GM12878 (cell line): Measurements from ENCODE around the gene RPS2. TPM values are rescaled to one million over a fixed set of nuclear protein-coding genes. Genes with fewer than 3 reads are reported as not detected.

ENCODE experiments used
- ATAC-seq: fragments of 200-7000 bp; cut with Tn5 transposase; 3 replicates; pipeline ENCODE4 v1.9.1; 2020; ENCODE audit warnings: mild to moderate bottlenecking, moderate library complexity
- BruUV-seq: library from RNA; stranded (reverse); fragments of 400-500 nt; replicated peaks from 2 replicates; lab custom pipeline; 2021; lab: Mats Ljungman, UMichigan
- CTCF ChIA-PET: fragments of 300-600 bp; sonication (Branson Sonifier 250); formaldehyde crosslinking; extraction: SDS; loops from one replicate; lab custom pipeline; 2021; ENCODE audit warnings: inconsistent platforms; lab: Yijun Ruan, JAX
- POLR2A ChIA-PET: fragments of 350-600 bp; formaldehyde crosslinking; extraction: SDS; loops from one replicate; lab custom pipeline; 2021; ENCODE audit warnings: inconsistent platforms; lab: Charles Lee
- RAD21 ChIA-PET: fragments of 300-600 bp; sonication (Branson Sonifier 250); formaldehyde crosslinking; loops from one replicate; lab custom pipeline; 2023; ENCODE audit warnings: antibody characterized with exemption; ENCODE audit not compliant: unreplicated experiment; lab: Charles Lee
- SMC1A ChIA-PET: fragments of 300-600 bp; sonication (Branson Sonifier 250); formaldehyde crosslinking; loops from one replicate; lab custom pipeline; 2023; ENCODE audit not compliant: unreplicated experiment, uncharacterized antibody; lab: Charles Lee
- DNase-seq: peaks from one replicate; pipeline ENCODE4 v3.0.0-alpha.2; 2011; ENCODE audit warnings: low read depth, low spot score
- FAIRE-seq: peaks from 3 replicates; lab custom pipeline; 2011; peaks lifted over from hg19 to GRCh38; lab: Jason Lieb, UNC
- H2AFZ ChIP-seq: 2 replicates; pipeline ENCODE4 v1.6.0; 2011; ENCODE audit warnings: low read depth, low read length, control low read depth; ENCODE audit not compliant: control insufficient read depth
- H3K27ac ChIP-seq: 2 replicates; pipeline ENCODE4 v1.5.1; 2011; ENCODE audit warnings: control low read depth; ENCODE audit not compliant: control insufficient read depth, insufficient read depth
- H3K27me3 ChIP-seq, 2 experiments: replicated peaks in 1 of 2; 2 replicates each; pipeline versions ENCODE4 v1.6.0 to v1.6.1; 2011; ENCODE audit warnings: low read length in 1 of 2; ENCODE audit not compliant: control insufficient read depth in 2 of 2, insufficient read depth in 2 of 2
- H3K36me3 ChIP-seq, 2 experiments: 2 replicates each; pipeline ENCODE4 v1.5.1; 2011; ENCODE audit warnings: low read length in 1 of 2; ENCODE audit not compliant: control insufficient read depth in 2 of 2, insufficient read depth in 2 of 2
- H3K4me1 ChIP-seq: 2 replicates; pipeline ENCODE4 v1.6.1; 2011; ENCODE audit warnings: mild to moderate bottlenecking, low read length, moderate library complexity, mixed read lengths; ENCODE audit not compliant: control insufficient read depth, insufficient read depth
- H3K4me2 ChIP-seq: 2 replicates; pipeline ENCODE4 v1.6.0; 2011; ENCODE audit warnings: control low read depth; ENCODE audit not compliant: control insufficient read depth, insufficient read depth
- H3K4me3 ChIP-seq: fragments of 200-600 bp; sonication (generic); 2 replicates; pipeline ENCODE4 v1.5.1; 2016
- H3K79me2 ChIP-seq: 2 replicates; pipeline ENCODE4 v1.6.0; 2011; ENCODE audit warnings: low read length; ENCODE audit not compliant: control insufficient read depth, insufficient read depth
- H3K9ac ChIP-seq: 2 replicates; pipeline ENCODE4 v1.8.0; 2011; ENCODE audit warnings: low read length, control low read depth, mixed read lengths; ENCODE audit not compliant: control insufficient read depth, insufficient read depth
- H3K9me3 ChIP-seq: replicated peaks from 3 replicates; pipeline ENCODE4 v1.5.1; 2011; ENCODE audit warnings: mild to moderate bottlenecking, low read length; ENCODE audit not compliant: control insufficient read depth, insufficient read depth
- H4K20me1 ChIP-seq: 2 replicates; pipeline ENCODE4 v1.6.0; 2011; ENCODE audit not compliant: control insufficient read depth, insufficient read depth
- EZH2 ChIP-seq: IDR thresholded peaks from 2 replicates; pipeline ENCODE4 v1.6.1; 2012; ENCODE audit warnings: low read depth, mild to moderate bottlenecking, control low read depth, inconsistent platforms, low read length, borderline replicate concordance; ENCODE audit not compliant: control insufficient read depth
- GATAD2B ChIP-seq: fragments of 450-650 bp; conservative IDR thresholded peaks from 2 replicates; pipeline ENCODE4 v1.6.1; 2017; ENCODE audit warnings: low read depth, mild to moderate bottlenecking, moderate library complexity
- PAX8 ChIP-seq: fragments of 450-650 bp; IDR thresholded peaks from 2 replicates; pipeline ENCODE4 v1.6.1; 2017; ENCODE audit warnings: mild to moderate bottlenecking, moderate library complexity
- POLR2AphosphoS5 ChIP-seq: IDR thresholded peaks from 2 replicates; pipeline ENCODE4 v1.6.1; 2011; ENCODE audit warnings: mild to moderate bottlenecking, low read length, inconsistent platforms
- RB1 ChIP-seq: fragments of 450-650 bp; formaldehyde crosslinking; IDR thresholded peaks from 2 replicates; pipeline ENCODE4 v1.6.1; 2017; ENCODE audit warnings: mild to moderate bottlenecking, borderline replicate concordance
- SMAD5 ChIP-seq: IDR thresholded peaks from 2 replicates; pipeline ENCODE4 v1.6.1; 2016; ENCODE audit warnings: antibody characterized with exemption, low read depth
- SUPT20H ChIP-seq: IDR thresholded peaks from 2 replicates; pipeline ENCODE4 v1.6.1; 2011; ENCODE audit warnings: low read depth, mild to moderate bottlenecking, low read length, moderate library complexity, borderline replicate concordance; ENCODE audit not compliant: control insufficient read depth
- WGBS: methylation state at CpG from one replicate; pipeline ENCODE4 v1.1.6; 2016; ENCODE audit warnings: low lambda C conversion rate; ENCODE audit not compliant: insufficient replicate concordance, insufficient coverage; ENCODE audit errors: missing lambda C conversion rate; 5-methylcytosine and 5-hydroxymethylcytosine counted together
- in situ Hi-C: fragments of 300-500 bp; cut with MboI; formaldehyde crosslinking; loops from 9 replicates; pipeline ENCODE4 v1.14.3; 2018; ENCODE audit warnings: mixed read lengths
- intact Hi-C: fragments of 100-400 bp; cut with micrococcal nuclease; formaldehyde crosslinking; loops from one replicate; pipeline ENCODE4 v1.14.2; 2022; ENCODE audit not compliant: unreplicated experiment
- polyA plus RNA-seq, 11 experiments: library from polyadenylated mRNA; depleted of rRNA in 4 of 11; unstranded in 6 of 11; stranded (reverse) in 5 of 11; fragments of >200 nt; fragmentation: Nextera tagmentation in 4 of 11; fragmentation: Illumina TruSeq in 1 of 11; extraction: Ambion mirVana in 4 of 11; extraction: Trizol in 1 of 11; gene quantifications; 1 replicate in 1 of 11; 2 replicates in 10 of 11; pipeline versions ENCODE4 v1.2.1 to v1.2.3, GENCODE V29; 2011 to 2016; ENCODE audit warnings: inconsistent platforms in 2 of 11, missing spikeins in 2 of 11, low read depth in 1 of 11
- total RNA-seq, 4 experiments: library from RNA; depleted of rRNA in 3 of 4; stranded (reverse); fragments of >200 nt in 3 of 4; fragmentation: Illumina TruSeq in 1 of 4; extraction: Trizol in 1 of 4; gene quantifications; 2 replicates each; pipeline versions ENCODE4 v1.2.1 to v1.2.3, GENCODE V29; 2013 to 2021
- TF ChIP-seq, protein P1 (sequence below): fragments of 450-650 bp; IDR thresholded peaks from 2 replicates; pipeline ENCODE4 v1.6.1; 2016; ENCODE audit warnings: mild to moderate bottlenecking
- TF ChIP-seq, protein P2 (sequence below): IDR thresholded peaks from 2 replicates; pipeline ENCODE4 v1.6.1; 2012; ENCODE audit warnings: low read depth, low read length, improper control_type of control experiment

RPS2 gene
- total and polyA plus RNA-seq, 10 of the 15 experiments (the other 5 are each of a cell fraction or from before 2014, with no cell fraction given): 1,295 to 7,121 (median 3,933) TPM

DNA sequence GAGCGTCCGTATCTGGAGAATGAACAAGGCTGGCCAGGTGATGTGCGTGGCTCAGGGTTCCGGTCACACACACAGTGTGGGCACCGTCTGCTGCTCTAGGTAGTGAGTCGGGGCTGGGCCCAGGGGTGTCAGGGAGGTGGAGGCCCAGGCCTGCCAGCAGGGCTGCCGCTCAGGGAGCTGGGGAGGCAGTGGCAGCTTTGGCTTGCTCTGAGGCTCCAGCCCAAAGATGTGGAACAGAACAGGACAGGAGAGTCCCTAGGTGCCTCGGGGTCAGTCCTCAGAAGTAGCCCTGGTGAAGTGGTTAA, 11.5 kb upstream of the RPS2 start:
- no peak overlapping the region for H3K27ac ChIP-seq
- CTCF ChIA-PET: no interaction called here
- intact Hi-C loops: no loop called here
- TF ChIP-seq SUPT20H: no peak
- no peak for TF ChIP-seq GATAD2B
- no peak for TF ChIP-seq POLR2AphosphoS5
- TF ChIP-seq, protein P1, sequence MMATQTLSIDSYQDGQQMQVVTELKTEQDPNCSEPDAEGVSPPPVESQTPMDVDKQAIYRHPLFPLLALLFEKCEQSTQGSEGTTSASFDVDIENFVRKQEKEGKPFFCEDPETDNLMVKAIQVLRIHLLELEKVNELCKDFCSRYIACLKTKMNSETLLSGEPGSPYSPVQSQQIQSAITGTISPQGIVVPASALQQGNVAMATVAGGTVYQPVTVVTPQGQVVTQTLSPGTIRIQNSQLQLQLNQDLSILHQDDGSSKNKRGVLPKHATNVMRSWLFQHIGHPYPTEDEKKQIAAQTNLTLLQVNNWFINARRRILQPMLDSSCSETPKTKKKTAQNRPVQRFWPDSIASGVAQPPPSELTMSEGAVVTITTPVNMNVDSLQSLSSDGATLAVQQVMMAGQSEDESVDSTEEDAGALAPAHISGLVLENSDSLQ: no peak
- TF ChIP-seq RB1: no peak
- no peak for TF ChIP-seq PAX8
- TF ChIP-seq SMAD5: no peak
- no peak for TF ChIP-seq EZH2
- TF ChIP-seq, protein P2, sequence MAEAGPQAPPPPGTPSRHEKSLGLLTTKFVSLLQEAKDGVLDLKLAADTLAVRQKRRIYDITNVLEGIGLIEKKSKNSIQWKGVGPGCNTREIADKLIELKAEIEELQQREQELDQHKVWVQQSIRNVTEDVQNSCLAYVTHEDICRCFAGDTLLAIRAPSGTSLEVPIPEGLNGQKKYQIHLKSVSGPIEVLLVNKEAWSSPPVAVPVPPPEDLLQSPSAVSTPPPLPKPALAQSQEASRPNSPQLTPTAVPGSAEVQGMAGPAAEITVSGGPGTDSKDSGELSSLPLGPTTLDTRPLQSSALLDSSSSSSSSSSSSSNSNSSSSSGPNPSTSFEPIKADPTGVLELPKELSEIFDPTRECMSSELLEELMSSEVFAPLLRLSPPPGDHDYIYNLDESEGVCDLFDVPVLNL: no peak
- TF ChIP-seq, all 136 proteins: peak for 0
- ChIA-PET RAD21 (no interaction called here), SMC1A (no interaction called here), POLR2A (no interaction called here)
- Histone ChIP-seq H2AFZ (no peak overlapping the region), H4K20me1 (no peaks in the 10 kb centered on the region), H3K4me1 (peaks cover 5% of the 10 kb centered on the region), H3K79me2 (peaks cover 20% of the 10 kb centered on the region), H3K9me3 (no peaks in the 10 kb centered on the region), H3K27me3 (0 out of 4 replicates have a peak, but pooled peaks cover 0 to 2% of the 10 kb centered on the region in 2 experiments), H3K4me3 (no peak overlapping the region), H3K36me3 (peaks cover 0 to 36% of the 10 kb centered on the region in 2 experiments; a peak in 3 of 4 replicates), H3K9ac (no peak overlapping the region), H3K4me2 (no peak overlapping the region)
- no TSS peak for BruUV-seq
- DNase-seq (no peak), ATAC-seq (no peak), FAIRE-seq (no peak)
- in situ Hi-C loops: no loop called here
- 98% methylated on average over 8 of the region's 8 CpGs for WGBS
